HG03196 (cell line): ENCODE results near the gene QDPR.

Experiments used
- ATAC-seq: cut with Tn5 transposase; IDR thresholded peaks from one replicate; pipeline ENCODE4 v1.9.1; 2021; ENCODE audit not compliant: unreplicated experiment

Gene QDPR

DNA sequence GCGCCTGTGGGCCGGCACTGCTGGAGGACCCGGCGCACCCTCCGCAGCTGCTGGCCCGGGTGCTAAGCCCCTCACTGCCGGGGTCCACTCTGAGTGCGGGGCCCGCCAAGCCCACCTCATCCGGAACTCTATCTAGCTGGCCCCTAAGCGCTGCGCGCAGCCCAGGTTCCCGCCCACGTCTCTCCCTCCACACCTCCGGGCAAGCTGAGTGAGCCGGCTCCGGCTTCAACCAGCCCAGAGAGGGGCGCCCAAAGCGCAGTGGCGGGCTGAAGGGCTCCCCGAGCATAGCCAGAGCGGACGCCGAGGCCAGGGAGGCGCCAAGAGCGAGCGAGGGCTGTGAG lies 75.2 kb downstream of the QDPR start:
- ATAC-seq: no peak
